HG03565 (cell line): ENCODE results near the gene PLCXD3.

Experiments used
- ATAC-seq: cut with Tn5 transposase; IDR thresholded peaks from one replicate; pipeline ENCODE4 v1.9.1; 2021; ENCODE audit warnings: mild to moderate bottlenecking, moderate library complexity; ENCODE audit not compliant: unreplicated experiment

Gene PLCXD3

GRCh38 chr5:41510176-41510831, at the start of gene PLCXD3:
TSS of gene PLCXD3 (minus strand) at chr5:41510601. CDS start at chr5:41510526, 75 bp downstream.
- no peak for ATAC-seq

GRCh38 chr5:41559184-41559583, 48.8 kb upstream of the PLCXD3 start:
- no peak for ATAC-seq

- no peak for ATAC-seq
Measured at GRCh38 chr5:41558295-41558694, 47.9 kb upstream of the PLCXD3 start.

DNA sequence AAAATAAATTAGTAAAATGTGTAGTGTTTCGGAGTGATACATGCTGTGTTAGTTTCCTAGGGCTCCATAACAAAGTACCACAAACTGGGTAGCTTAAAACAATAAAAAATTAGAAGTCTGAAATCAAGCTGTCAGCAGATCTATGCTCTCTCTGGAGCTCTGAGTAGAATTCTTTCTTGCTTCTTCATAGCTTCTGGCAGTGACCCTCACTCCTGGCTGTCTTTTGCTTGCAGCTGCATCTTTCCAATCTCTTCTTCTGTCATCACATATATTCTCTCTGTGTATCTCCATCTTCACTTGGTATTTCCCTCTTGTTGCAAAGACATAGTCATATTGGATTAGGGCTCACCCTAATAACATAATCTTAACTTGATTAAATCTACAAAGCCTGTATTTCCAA, 37.6 kb upstream of the PLCXD3 start:
- ATAC-seq = no peak

DNA sequence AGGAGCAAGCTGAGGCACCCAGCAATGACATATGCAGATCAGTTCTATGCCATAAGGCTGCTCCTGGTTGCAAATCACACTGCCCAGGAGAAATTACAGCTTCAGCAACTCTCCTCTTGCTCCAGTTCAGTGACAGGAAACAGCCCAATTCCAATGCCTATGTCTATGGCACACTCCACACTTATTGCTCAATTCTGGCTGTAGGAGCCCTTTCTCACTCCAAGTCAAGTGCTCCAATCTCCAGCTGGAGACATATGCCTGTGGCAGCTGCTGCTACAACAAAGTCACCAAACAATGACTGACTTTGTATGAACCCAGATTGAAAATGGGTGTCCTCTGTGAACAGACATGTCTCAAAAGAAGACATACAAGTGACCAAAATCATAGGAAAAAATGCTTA, 31.8 kb upstream of the PLCXD3 start:
- no peak for ATAC-seq

DNA sequence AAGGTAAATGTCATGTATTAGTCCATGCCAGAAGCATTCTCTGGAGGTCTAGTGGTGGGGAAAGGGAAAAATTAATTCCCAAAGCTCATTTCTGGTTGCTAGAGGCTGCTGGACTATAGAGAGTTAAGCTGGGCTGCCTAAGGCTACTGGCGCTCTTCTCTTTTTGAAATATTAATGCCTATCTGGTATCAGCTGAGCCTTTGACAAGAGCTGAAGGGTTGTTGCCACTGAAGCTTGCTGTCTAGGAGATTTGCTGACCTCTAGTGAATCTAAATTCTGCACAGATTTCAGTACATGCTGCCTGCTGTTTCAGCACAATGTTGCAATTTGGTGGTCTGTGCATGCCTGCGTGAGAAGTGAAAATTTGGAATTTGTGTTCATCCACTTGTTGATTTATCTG, 29.1 kb upstream of the PLCXD3 start:
- no peak for ATAC-seq

GRCh38 chr5:41537581-41537980, 27.2 kb upstream of the PLCXD3 start:
- no peak for ATAC-seq

GRCh38 chr5:41532485-41532884, 22.1 kb upstream of the PLCXD3 start:
- no peak for ATAC-seq

GRCh38 chr5:41527201-41527779, 16.9 kb upstream of the PLCXD3 start:
- ATAC-seq = no peak

DNA sequence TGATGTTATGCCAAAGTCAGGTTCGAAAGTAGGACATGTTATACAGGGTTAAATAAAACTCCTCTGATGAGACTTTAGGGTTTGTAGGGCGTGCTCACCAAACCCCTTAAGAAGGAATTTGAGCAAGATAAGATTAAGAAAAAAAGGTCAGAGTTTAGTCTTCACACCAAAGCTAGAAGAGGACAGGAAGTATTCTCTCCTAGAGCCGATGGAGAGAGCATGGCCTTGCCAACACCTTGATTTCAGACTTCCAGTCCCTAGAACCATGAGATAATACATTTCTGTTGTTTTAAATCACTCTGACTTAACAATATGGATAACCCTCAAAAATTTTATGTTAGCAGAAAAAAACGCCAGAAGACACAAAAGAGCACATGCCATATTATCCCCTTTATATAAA, 16.3 kb upstream of the PLCXD3 start:
- ATAC-seq = no peak

- no peak for ATAC-seq
Measured at GRCh38 chr5:41524174-41524573, 13.8 kb upstream of the PLCXD3 start.

DNA sequence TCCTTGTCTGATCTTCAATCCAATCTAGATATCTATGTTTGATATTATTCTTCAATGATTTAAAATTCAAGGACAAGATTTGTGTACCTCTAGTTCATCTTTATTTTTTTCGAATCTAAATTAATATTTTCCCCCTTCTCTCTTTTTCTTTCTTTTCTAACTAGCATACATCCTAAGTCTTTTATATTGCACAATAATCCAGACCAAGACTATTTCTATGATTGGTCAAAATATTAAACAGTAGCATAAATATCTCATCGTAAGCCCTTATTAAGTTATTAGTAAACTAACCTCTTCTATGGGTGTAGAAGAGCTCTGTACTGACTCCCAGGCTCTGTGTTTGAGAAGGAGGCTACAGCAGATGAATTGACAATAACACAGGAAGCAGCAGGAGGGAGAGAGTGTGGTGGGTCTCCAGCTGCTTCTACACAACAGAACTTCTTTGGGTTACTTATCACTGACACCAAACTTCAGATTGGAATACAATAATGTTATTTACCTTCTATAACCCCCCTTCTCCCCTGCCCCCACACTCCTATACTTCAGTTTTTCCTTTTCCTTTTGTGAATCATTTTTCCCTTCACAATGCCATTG, 11.9 kb upstream of the PLCXD3 start:
- no peak for ATAC-seq

DNA sequence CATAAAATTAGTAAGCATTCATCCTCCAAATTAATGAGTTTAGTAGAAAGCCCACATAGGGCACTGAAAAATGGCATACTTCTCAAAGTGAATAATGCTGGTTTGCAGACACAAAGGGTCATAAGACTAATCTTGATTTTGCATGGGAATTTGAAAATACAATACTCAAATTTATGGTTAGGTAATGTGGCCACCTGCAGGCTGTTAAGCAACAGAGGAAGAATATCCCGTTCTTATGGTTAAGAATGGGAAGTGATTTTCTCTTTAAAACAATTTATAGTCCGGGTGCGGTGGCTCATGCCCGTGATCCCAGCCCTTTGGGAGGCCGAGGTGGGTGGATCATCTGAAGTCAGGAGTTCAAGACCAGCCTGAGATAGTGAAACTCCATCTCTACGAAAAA, 9.4 kb upstream of the PLCXD3 start:
- ATAC-seq = no peak

- ATAC-seq = no peak
Measured at GRCh38 chr5:41517909-41518308, 7.5 kb upstream of the PLCXD3 start.

DNA sequence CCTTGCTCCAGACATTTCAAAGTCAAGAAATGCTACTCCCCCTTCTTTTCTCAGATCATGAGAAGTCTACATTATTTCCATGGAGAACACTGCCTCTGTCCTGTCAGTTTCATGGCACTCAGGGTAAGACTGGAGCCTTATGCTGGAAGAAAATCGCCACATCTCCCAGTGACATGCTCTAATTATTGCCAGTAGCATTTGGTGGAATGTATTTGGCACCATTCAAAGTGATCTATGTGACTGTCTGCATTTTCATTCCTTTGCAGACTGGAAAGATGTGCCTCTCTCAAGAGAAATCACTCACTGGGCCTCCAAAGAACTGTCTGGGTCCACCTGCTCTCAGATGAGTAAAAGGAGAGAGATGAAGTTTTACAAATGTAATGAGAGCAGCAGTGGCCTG, 840 bp upstream of the PLCXD3 start:
- ATAC-seq = no peak

GRCh38 chr5:41509399-41510175, 814 bp downstream of the PLCXD3 start:
- no peak for ATAC-seq

- no peak for ATAC-seq
Measured at GRCh38 chr5:41508696-41509398, 1.6 kb downstream of the PLCXD3 start.

DNA sequence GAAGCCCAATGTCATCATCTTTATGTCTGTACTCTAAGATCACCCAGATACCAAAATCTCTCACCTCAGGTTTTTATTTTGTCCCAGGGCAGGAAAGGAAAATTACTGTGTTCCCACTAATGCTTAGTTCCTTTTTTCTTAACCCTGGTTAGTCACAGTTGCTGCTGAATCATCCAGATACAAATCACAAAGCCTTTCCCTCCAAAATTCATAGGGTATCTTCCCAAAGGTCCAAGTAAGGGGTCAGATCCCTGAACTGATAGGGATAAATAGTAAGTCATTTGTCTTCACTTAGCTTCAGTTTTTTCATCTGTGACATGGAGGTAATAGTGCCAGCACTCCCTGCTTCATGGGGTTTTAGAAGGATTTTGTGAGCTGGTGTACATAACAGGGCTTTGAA, 2.2 kb downstream of the PLCXD3 start:
- ATAC-seq = no peak

DNA sequence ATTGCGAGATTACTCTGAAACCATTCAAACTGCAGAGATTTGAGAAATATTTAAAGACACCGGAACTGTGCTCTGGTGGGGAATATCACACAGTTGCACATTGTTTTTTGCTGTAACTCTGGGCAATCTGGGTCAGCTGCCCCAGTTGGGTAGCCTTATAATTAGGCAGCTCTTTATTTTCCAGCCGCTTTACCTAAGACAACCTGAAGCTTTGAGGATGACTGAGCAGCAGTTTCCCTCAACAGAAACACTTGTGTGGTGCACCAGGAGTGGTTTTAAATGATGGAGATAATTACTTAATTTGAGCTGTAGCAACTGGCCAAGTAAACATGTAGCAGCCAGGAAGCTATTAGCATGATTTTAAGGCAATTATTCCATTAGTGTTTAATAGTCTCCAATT, 2.9 kb downstream of the PLCXD3 start:
- no peak for ATAC-seq

GRCh38 chr5:41503860-41504259, 6.5 kb downstream of the PLCXD3 start:
- no peak for ATAC-seq

GRCh38 chr5:41503310-41503709, 7.1 kb downstream of the PLCXD3 start:
- ATAC-seq = no peak
